HG03571 (cell line): ENCODE data around the gene SH3BP5.

Experiments used
- ATAC-seq: cut with Tn5 transposase; IDR thresholded peaks from one replicate; pipeline ENCODE4 v1.9.1; 2021; ENCODE audit not compliant: unreplicated experiment

The SH3BP5 gene

DNA sequence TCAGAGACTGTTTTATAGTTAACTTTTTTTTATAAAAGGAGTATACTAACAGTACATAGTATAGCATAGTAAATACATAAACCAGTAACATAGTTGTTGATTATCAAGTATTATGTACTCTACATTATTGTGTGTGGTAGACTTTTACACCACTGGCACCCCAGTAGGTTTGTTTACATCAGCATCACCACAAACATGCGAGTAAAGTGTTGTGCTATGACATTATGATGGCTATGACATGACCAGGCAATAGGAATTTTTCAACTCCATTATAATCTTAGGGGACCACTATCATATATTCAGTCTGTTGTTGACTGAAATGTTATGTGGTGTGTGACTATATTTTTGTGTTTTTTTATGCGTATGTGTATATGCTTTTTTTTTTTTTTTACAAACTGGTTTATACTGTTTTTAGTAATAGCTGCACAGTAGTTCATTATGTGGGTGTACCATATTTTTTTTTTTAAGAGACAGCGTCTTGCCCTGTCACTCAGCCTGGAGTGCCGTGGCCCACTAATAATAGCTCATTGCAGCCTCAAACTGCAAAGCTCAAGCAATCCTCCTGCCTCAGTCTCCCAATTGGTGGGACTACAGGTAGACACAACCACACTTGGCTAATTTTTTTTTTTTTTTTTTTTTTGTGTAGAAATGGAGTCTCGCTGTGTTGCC lies 124.4 kb downstream of the SH3BP5 start:
- no peak for ATAC-seq

GRCh38 chr3:15206662-15207576 lies 125.5 kb downstream of the SH3BP5 start:
- ATAC-seq: peak; percentile 29

DNA sequence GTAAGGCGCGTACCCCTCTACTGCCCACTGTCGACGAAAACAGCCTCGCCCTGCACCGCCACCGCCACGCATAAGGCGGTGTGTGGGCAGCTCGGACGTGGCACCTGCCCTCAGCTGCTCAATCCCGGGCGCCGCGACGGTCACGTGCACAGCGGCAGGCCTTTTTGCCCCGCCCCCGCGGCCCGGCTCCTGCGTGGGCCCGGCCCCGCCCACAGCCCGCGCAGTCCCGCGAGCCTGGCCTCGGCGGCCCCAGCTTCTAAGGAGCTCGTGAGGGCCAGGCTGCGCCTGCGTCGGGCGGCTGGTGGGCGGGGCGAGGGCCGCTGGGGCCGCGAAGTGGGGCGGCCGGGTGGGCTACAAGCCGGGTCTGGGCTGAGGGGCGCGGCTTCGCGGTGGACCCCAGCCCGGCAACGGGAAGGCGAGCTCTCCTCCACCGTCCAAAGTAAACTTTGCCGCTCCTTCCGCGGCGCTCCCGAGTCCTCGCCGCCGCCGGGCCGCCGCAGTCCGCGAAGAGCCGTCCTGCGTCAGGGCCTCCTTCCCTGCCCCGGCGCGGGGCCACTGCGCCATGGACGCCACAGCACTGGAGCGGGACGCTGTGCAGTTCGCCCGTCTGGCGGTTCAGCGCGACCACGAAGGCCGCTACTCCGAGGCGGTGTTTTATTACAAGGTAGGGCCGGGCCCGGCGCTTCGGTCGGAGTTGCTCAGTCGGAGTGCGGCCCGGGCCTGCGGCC lies 126.3 kb downstream of the SH3BP5 start, which contains the start of gene CAPN7:
CAPN7 (plus strand) TSS at position 313 of the 728 bp plus-strand sequence; CDS start at position 563, 250 bp downstream.
- peak; percentile 86 for ATAC-seq

DNA sequence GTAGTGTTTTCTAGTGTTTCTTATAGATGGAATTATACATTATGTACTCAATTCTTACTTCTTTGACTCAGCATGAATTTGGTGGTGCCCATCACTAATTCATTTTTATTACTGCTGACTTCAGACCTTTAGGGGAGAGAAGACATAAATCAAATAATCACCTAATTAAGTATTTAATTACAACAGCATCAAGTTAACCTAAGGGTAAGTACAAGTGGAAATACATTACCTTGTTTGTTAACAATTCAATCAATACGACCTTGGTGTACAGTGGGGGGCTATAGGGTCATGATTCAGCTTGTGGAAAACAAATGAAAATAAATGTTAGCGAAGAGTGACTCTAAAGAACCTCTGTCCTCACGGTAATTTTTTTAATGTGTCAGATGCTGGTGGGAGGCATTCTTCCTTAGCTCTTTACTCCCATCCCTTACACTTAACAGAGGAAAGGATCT lies 126.9 kb downstream of the SH3BP5 start:
- no peak for ATAC-seq
